ENCODE data around the gene AMOT.

DNA sequence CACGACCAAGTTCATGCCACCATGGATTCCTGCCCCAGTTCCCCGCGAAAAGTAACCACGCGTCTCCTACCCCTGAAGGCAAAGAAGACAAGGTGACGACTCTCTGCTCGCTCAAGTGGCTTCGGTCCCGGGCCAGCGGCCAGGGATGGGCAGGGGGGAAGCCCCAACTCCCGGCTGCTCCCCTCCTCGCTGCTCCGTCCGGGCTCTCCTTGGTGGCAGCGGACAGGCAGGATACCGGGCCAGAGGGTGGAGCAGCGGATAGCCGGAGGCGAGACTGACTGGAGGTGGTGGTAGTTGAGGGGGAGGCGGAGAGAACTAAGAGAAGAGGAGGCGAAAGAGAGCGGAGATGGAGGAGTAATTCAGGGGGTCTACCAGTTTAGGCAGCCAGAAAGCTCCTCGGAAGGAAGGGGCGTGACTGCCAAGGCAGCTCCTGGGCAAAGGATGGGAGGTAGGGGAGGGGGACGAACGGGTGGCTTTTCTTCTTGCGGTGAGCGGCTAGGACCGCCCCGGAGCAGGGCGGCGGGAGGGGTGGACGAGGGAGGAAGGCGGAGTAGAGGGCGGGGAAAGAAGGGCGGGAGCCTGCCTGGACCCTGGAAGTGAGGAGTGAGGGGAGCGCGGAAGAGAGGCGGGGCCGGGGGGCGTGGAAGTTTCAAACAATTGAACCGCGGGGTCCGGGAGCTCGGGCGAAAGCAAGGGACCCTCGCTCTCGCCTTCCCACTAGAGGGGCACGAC, at the start of gene AMOT:
- TF ChIP-seq, protein P1, sequence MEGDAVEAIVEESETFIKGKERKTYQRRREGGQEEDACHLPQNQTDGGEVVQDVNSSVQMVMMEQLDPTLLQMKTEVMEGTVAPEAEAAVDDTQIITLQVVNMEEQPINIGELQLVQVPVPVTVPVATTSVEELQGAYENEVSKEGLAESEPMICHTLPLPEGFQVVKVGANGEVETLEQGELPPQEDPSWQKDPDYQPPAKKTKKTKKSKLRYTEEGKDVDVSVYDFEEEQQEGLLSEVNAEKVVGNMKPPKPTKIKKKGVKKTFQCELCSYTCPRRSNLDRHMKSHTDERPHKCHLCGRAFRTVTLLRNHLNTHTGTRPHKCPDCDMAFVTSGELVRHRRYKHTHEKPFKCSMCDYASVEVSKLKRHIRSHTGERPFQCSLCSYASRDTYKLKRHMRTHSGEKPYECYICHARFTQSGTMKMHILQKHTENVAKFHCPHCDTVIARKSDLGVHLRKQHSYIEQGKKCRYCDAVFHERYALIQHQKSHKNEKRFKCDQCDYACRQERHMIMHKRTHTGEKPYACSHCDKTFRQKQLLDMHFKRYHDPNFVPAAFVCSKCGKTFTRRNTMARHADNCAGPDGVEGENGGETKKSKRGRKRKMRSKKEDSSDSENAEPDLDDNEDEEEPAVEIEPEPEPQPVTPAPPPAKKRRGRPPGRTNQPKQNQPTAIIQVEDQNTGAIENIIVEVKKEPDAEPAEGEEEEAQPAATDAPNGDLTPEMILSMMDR (IDR thresholded peaks at IDR 0.05) = no peak
- peak in 1 of 3 donors; percentile 24 for TF ChIP-seq POLR2AphosphoS5 (IDR thresholded peaks at IDR 0.05)

All from stomach (tissue), 4 donors.